IMR-90 (cell line): ENCODE results near the gene TXNDC5. TPM values are rescaled to one million over a fixed set of nuclear protein-coding genes. Genes with fewer than 3 reads are reported as not detected.

ENCODE experiments used
- ATAC-seq: fragments of 200-7000 bp; cut with Tn5 transposase; 2 replicates; pipeline ENCODE4 v1.9.1; 2020; ENCODE audit warnings: low read depth, mild to moderate bottlenecking, moderate library complexity
- BruUV-seq: library from RNA; stranded (reverse); fragments of 400-500 nt; replicated peaks from 2 replicates; lab custom pipeline; 2021; lab: Mats Ljungman, UMichigan
- CTCF ChIA-PET: fragments of 300-600 bp; formaldehyde crosslinking; extraction: SDS; loops from one replicate; lab custom pipeline; 2021; ENCODE audit warnings: antibody characterized with exemption; lab: Yijun Ruan, JAX
- POLR2A ChIA-PET: fragments of 300-600 bp; sonication (Branson Sonifier 250); formaldehyde crosslinking; loops from one replicate; lab custom pipeline; 2022; ENCODE audit warnings: antibody characterized with exemption; ENCODE audit not compliant: unreplicated experiment; lab: Charles Lee
- DNase-seq: peaks from one replicate; pipeline ENCODE4 v3.0.0; 2013
- H2AFZ ChIP-seq: replicated peaks from 2 replicates; pipeline ENCODE3; 2013; ENCODE audit warnings: low read length, mild to moderate bottlenecking; ENCODE audit not compliant: poor library complexity
- H2AK5ac ChIP-seq: 2 replicates; pipeline ENCODE4 v1.6.1; 2013; ENCODE audit warnings: low read depth, low read length, inconsistent platforms
- H2AK9ac ChIP-seq: replicated peaks from 2 replicates; pipeline ENCODE3; 2013; ENCODE audit warnings: mild to moderate bottlenecking, low read depth, low read length, moderate library complexity; ENCODE audit not compliant: poor library complexity
- H2BK120ac ChIP-seq: 2 replicates; pipeline ENCODE4 v1.6.1; 2013; ENCODE audit warnings: low read depth, low read length, inconsistent platforms
- H2BK15ac ChIP-seq: 3 replicates; pipeline ENCODE4 v1.6.1; 2013; ENCODE audit warnings: low read depth, low read length, inconsistent platforms
- H2BK20ac ChIP-seq: 2 replicates; pipeline ENCODE4 v1.6.1; 2013; ENCODE audit warnings: low read depth, mild to moderate bottlenecking, inconsistent platforms, low read length, moderate library complexity
- H2BK5ac ChIP-seq: 2 replicates; pipeline ENCODE4 v1.6.1; 2013; ENCODE audit warnings: mild to moderate bottlenecking, low read depth, low read length, inconsistent platforms; ENCODE audit not compliant: poor library complexity, severe bottlenecking
- H3K14ac ChIP-seq: replicated peaks from 2 replicates; pipeline ENCODE4 v1.6.1; 2013; ENCODE audit warnings: low read depth, low read length, inconsistent platforms
- H3K18ac ChIP-seq: 2 replicates; pipeline ENCODE4 v1.6.1; 2013; ENCODE audit warnings: low read depth, low read length, control low read depth
- H3K23ac ChIP-seq: 2 replicates; pipeline ENCODE4 v1.6.1; 2013; ENCODE audit warnings: low read depth, low read length, inconsistent platforms
- H3K27ac ChIP-seq: 2 replicates; pipeline ENCODE4 v1.5.1; 2013; ENCODE audit warnings: mild to moderate bottlenecking, control low read depth, low read length; ENCODE audit not compliant: insufficient read depth
- H3K27me3 ChIP-seq: 2 replicates; pipeline ENCODE4 v1.6.1; 2013; ENCODE audit warnings: low read length; ENCODE audit not compliant: control insufficient read depth, insufficient read depth
- H3K36me3 ChIP-seq: 2 replicates; pipeline ENCODE4 v1.6.1; 2013; ENCODE audit warnings: low read length, mixed read lengths; ENCODE audit not compliant: control insufficient read depth, insufficient read depth
- H3K4ac ChIP-seq: 2 replicates; pipeline ENCODE4 v1.6.1; 2013; ENCODE audit warnings: low read depth, low read length, inconsistent platforms
- H3K4me1 ChIP-seq: 2 replicates; pipeline ENCODE4 v1.6.1; 2013; ENCODE audit warnings: low read length, mixed read lengths; ENCODE audit not compliant: control insufficient read depth, insufficient read depth
- H3K4me2 ChIP-seq: 2 replicates; pipeline ENCODE4 v1.6.1; 2013; ENCODE audit warnings: low read depth, mild to moderate bottlenecking, control low read depth, low read length, moderate library complexity
- H3K4me3 ChIP-seq: 2 replicates; pipeline ENCODE4 v1.5.1; 2013; ENCODE audit warnings: low read depth, mild to moderate bottlenecking, control low read depth, low read length, moderate library complexity; ENCODE audit not compliant: insufficient read depth
- H3K56ac ChIP-seq: 2 replicates; pipeline ENCODE4 v1.6.1; 2013; ENCODE audit warnings: low read length, inconsistent platforms; ENCODE audit not compliant: insufficient read depth; ENCODE audit errors: extremely low read depth
- H3K79me1 ChIP-seq, 2 experiments: 2 replicates each; pipeline ENCODE4 v1.6.1; 2013; ENCODE audit warnings: low read length in 2 of 2, inconsistent platforms in 1 of 2, low read depth in 1 of 2
- H3K9ac ChIP-seq: 2 replicates; pipeline ENCODE4 v1.6.1; 2013; ENCODE audit warnings: low read depth, low read length, control low read depth
- H3K9me1 ChIP-seq: 2 replicates; pipeline ENCODE4 v1.6.1; 2013; ENCODE audit warnings: low read length, inconsistent platforms; ENCODE audit not compliant: insufficient read depth
- H3K9me3 ChIP-seq: 2 replicates; pipeline ENCODE4 v1.6.1; 2013; ENCODE audit warnings: low read length; ENCODE audit not compliant: control insufficient read depth, insufficient read depth
- H4K20me1 ChIP-seq: 2 replicates; pipeline ENCODE4 v1.6.1; 2013; ENCODE audit warnings: low read length, inconsistent platforms; ENCODE audit not compliant: insufficient read depth
- H4K5ac ChIP-seq: 2 replicates; pipeline ENCODE4 v1.6.1; 2013; ENCODE audit warnings: mild to moderate bottlenecking, low read depth, low read length, control low read depth
- H4K8ac ChIP-seq, 2 experiments: 2 replicates each; pipeline ENCODE4 v1.6.1; 2013; ENCODE audit warnings: low read depth in 2 of 2, low read length in 2 of 2, control low read depth in 1 of 2, inconsistent platforms in 1 of 2
- H4K91ac ChIP-seq: 2 replicates; pipeline ENCODE4 v1.6.1; 2013; ENCODE audit warnings: low read depth, low read length, inconsistent platforms; ENCODE audit not compliant: insufficient read depth
- MAZ ChIP-seq: IDR thresholded peaks from 2 replicates; pipeline ENCODE4 v1.6.1; 2012; ENCODE audit warnings: low read depth, mild to moderate bottlenecking, low read length, improper control_type of control experiment, moderate library complexity, borderline replicate concordance
- MXI1 ChIP-seq: IDR thresholded peaks from 2 replicates; pipeline ENCODE4 v1.6.1; 2012; ENCODE audit warnings: low read depth, mild to moderate bottlenecking, low read length, moderate library complexity, borderline replicate concordance
- WGBS, 2 experiments: methylation state at CpG; one replicate each; pipeline versions ENCODE4 v1.1.5 to v1.1.7; 2013; ENCODE audit warnings: missing lambda C conversion rate in 2 of 2; ENCODE audit not compliant: insufficient read length in 1 of 2; ENCODE audit errors: extremely low coverage in 2 of 2; 5-methylcytosine and 5-hydroxymethylcytosine counted together
- dilution Hi-C: fragments of 300-500 bp; cut with HindIII; formaldehyde crosslinking; loops from one replicate; pipeline ENCODE4 v1.14.3; 2018; ENCODE audit warnings: low sequenced_read_pairs; ENCODE audit not compliant: unreplicated experiment
- in situ Hi-C: fragments of 300-500 bp; cut with MboI; formaldehyde crosslinking; loops from 3 replicates; pipeline ENCODE4 v1.14.3; 2019; ENCODE audit warnings: low sequenced_read_pairs, inconsistent platforms, mixed read lengths
- intact Hi-C: fragments of 100-400 bp; cut with micrococcal nuclease; formaldehyde crosslinking; loops from 2 replicates; pipeline ENCODE4 v1.10.0; 2022
- polyA plus RNA-seq, 3 experiments: library from polyadenylated mRNA; depleted of rRNA; stranded (reverse); fragments of >200 nt; gene quantifications; 2 replicates each; pipeline ENCODE4 v1.2.3, GENCODE V29; 2012; ENCODE audit warnings: low replicate concordance in 1 of 3
- total RNA-seq: library from RNA; depleted of rRNA; stranded (reverse); fragments of >200 nt; gene quantifications from 2 replicates; pipeline ENCODE4 v1.2.3, GENCODE V29; 2012

The TXNDC5 gene
- total and polyA plus RNA-seq, 2 of the 4 experiments (the other 2 are of a cell fraction), result 274 to 439 TPM

DNA sequence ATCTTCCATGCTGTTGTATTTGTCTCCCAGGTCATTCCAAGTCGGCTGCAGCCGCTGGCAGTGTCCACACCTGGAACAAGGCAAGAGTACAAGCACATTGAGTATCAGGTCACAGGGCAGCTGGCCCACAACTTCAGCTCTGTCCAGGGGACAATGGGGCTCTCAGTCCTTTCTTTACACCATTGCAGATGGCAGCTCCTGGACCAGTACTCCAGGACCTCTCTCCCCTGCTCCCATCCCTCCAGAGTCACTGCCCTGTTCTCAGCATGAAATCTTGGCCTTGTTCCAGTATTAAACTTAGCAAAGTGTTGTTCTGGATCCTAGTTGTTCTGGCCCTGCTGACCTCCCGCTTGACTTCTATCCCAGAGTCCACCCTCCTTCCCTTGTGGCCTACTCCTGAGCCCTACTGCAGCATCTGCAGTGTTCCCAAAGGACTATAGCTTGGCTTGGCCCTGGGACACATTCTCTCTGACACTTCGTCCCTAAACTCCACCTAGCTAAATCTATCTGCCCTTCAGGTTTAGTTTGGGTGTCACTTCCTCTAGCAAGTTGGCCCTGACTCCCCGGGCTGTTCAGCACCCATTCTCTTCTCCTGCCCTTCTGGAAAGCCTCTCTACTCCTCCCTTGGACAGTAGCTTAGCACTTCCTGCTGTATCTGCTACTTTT lies 5.8 kb downstream of the TXNDC5 start (continued):
- no peak for TF ChIP-seq MXI1

DNA sequence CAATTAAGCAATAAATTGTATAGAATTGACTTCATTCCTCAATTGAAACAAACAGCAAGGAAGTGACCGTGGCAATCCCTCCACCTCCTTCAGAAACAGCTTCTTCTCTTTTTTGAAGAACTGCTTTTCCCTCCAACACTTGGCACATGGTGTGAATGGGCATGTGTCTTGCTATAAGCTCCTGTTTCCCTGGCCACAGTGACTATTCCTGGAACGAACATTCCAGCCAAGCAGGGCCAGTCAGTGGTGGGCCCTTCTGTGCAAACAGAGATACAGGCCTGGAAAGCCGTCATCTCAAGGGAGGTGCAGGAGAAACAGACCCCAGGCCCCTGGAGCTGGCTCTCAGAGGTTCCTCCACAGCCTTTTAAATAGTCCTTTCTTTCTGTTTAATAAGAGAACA lies 6.9 kb downstream of the TXNDC5 start:
- no peak overlapping the region for H3K23ac ChIP-seq
- H3K14ac ChIP-seq, result no peak overlapping the region
- ATAC-seq, result no peak
- H3K4me1 ChIP-seq, result peaks cover 2% of the 10 kb centered on the region; the same call in 1 of the 2 replicates
- no peak overlapping the region for H4K8ac ChIP-seq
- H2BK5ac ChIP-seq, result no peak overlapping the region
- CTCF ChIA-PET, result interaction anchor here (0.5 kb wide), 1 partner anchor 20 kb away, joined by 3 read pairs; no protein-coding TSS in a partner anchor
- H3K9ac ChIP-seq, result no peak overlapping the region
- no peak overlapping the region for H3K4me3 ChIP-seq
- no peak overlapping the region for H2BK20ac ChIP-seq
- no peak overlapping the region for H2BK120ac ChIP-seq
- H2AK5ac ChIP-seq, result no peak overlapping the region
- H3K36me3 ChIP-seq, result peaks cover 51% of the 10 kb centered on the region
- intact Hi-C loops (no loop called here), in situ Hi-C loops (no loop called here), dilution Hi-C loops (no loop called here)
- H3K27me3 ChIP-seq, result no peaks in the 10 kb centered on the region
- no peak overlapping the region for H3K4ac ChIP-seq
- H2AK9ac ChIP-seq, result no peak overlapping the region
- H3K9me3 ChIP-seq, result no peaks in the 10 kb centered on the region
- peaks cover 39% of the 10 kb centered on the region for H4K20me1 ChIP-seq
- H3K27ac ChIP-seq, result no peak overlapping the region
- no peak overlapping the region for H2AFZ ChIP-seq
- H3K56ac ChIP-seq, result no peak overlapping the region
- POLR2A ChIA-PET, result no interaction called here
- H3K4me2 ChIP-seq, result no peak overlapping the region
- no CpG with 5 or more reads among the region's 3 CpGs for WGBS, 2 experiments
- H4K91ac ChIP-seq, result no peak overlapping the region
- no peak overlapping the region for H2BK15ac ChIP-seq
- no TSS peak for BruUV-seq
- peaks cover 50 to 59% of the 10 kb centered on the region in 2 experiments for H3K79me1 ChIP-seq
- no peak for DNase-seq
- no peak for TF ChIP-seq MAZ
- peaks cover 11% of the 10 kb centered on the region for H3K9me1 ChIP-seq
- no peak overlapping the region for H3K18ac ChIP-seq
- no peak overlapping the region for H4K5ac ChIP-seq
